ENCODE data around the gene IL36A.

IL36A gene

GRCh38 chr2:113012436-113013335, 7.4 kb downstream of the IL36A start:
- H3K27me3 ChIP-seq (replicated peaks; ENCODE audit: insufficient read depth, low read length): no peaks in the 10 kb centered on the region
- H3K9me2 ChIP-seq (replicated peaks; ENCODE audit: insufficient read depth, low read length): 0 out of 2 replicates have a peak, but pooled peaks cover 3% of the 10 kb centered on the region
- no peak overlapping the region for H3K4me2 ChIP-seq (ENCODE audit: low read depth, low read length)
- no peak overlapping the region for H3K27ac ChIP-seq (ENCODE audit: low read length)
- no peaks in the 10 kb centered on the region for H3K36me3 ChIP-seq (replicated peaks; ENCODE audit: insufficient read depth, low read length)
- no peaks in the 10 kb centered on the region for H3K9me3 ChIP-seq (replicated peaks; ENCODE audit: insufficient read depth, low read length)
- DNase-seq: no peak
- no peak overlapping the region for H3K9ac ChIP-seq (ENCODE audit: low read length)
- TF ChIP-seq CTCF (IDR thresholded peaks at IDR 0.05; ENCODE audit: low read length): no peak
- TF ChIP-seq EZH2phosphoT487 (IDR thresholded peaks at IDR 0.05; ENCODE audit: low read length): no peak
- TF ChIP-seq EZH2 (optimal IDR thresholded peaks at IDR 0.05; ENCODE audit: low read depth, low read length): no peak
- no peak overlapping the region for H2AFZ ChIP-seq (ENCODE audit: low read length)
- no peaks in the 10 kb centered on the region for H3K79me2 ChIP-seq (ENCODE audit: low read length)
- H4K20me1 ChIP-seq (ENCODE audit: insufficient read depth, low read length): no peaks in the 10 kb centered on the region
- peaks cover 10% of the 10 kb centered on the region; the same call in 1 of the 2 replicates for H3F3A ChIP-seq (ENCODE audit: insufficient read depth, low read length)
- H3K4me1 ChIP-seq (ENCODE audit: low read length): peaks cover 21% of the 10 kb centered on the region
- H3K4me3 ChIP-seq (ENCODE audit: low read length): no peak overlapping the region

GRCh38 chr2:113013336-113013661, 8.0 kb downstream of the IL36A start:
- H3F3A ChIP-seq (ENCODE audit: insufficient read depth, low read length): peaks cover 10% of the 10 kb centered on the region; the same call in 1 of the 2 replicates
- no peaks in the 10 kb centered on the region for H3K27me3 ChIP-seq (replicated peaks; ENCODE audit: insufficient read depth, low read length)
- H3K9ac ChIP-seq (ENCODE audit: low read length): no peak overlapping the region
- peaks cover 21% of the 10 kb centered on the region for H3K4me1 ChIP-seq (ENCODE audit: low read length)
- H3K4me3 ChIP-seq (ENCODE audit: low read length): no peak overlapping the region
- no peak overlapping the region for H2AFZ ChIP-seq (ENCODE audit: low read length)
- no peak for TF ChIP-seq EZH2phosphoT487 (IDR thresholded peaks at IDR 0.05; ENCODE audit: low read length)
- TF ChIP-seq CTCF (IDR thresholded peaks at IDR 0.05; ENCODE audit: low read length): no peak
- TF ChIP-seq EZH2 (optimal IDR thresholded peaks at IDR 0.05; ENCODE audit: low read depth, low read length): no peak
- 0 out of 2 replicates have a peak, but pooled peaks cover 3% of the 10 kb centered on the region for H3K9me2 ChIP-seq (replicated peaks; ENCODE audit: insufficient read depth, low read length)
- no peaks in the 10 kb centered on the region for H3K79me2 ChIP-seq (ENCODE audit: low read length)
- H3K9me3 ChIP-seq (replicated peaks; ENCODE audit: insufficient read depth, low read length): no peaks in the 10 kb centered on the region
- no peaks in the 10 kb centered on the region for H4K20me1 ChIP-seq (ENCODE audit: insufficient read depth, low read length)
- H3K27ac ChIP-seq (ENCODE audit: low read length): no peak overlapping the region
- DNase-seq: no peak
- no peaks in the 10 kb centered on the region for H3K36me3 ChIP-seq (replicated peaks; ENCODE audit: insufficient read depth, low read length)
- no peak overlapping the region for H3K4me2 ChIP-seq (ENCODE audit: low read depth, low read length)

DNA sequence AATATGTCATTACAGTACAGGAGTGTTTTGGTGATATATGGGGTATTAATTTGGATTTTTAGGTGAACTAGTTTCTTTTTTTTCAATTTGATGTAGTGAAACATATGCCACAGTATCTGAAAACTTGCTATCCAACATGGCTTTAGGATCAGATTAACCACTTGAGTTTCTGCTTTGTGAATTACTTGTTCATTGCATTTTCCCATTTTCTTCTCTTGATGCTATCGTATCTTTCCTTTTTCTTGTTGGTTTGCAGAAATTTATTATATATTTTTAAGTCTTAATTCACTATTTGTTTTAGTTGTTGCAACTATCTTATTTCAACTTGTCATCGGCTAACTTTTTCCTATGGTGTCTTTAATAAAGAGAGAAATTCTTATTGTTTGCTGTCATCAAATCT, 8.8 kb downstream of the IL36A start:
- H3F3A ChIP-seq (ENCODE audit: insufficient read depth, low read length): peaks cover 10% of the 10 kb centered on the region; the same call in 1 of the 2 replicates
- no peaks in the 10 kb centered on the region for H3K9me3 ChIP-seq (replicated peaks; ENCODE audit: insufficient read depth, low read length)
- H3K79me2 ChIP-seq (ENCODE audit: low read length): no peaks in the 10 kb centered on the region
- no peak overlapping the region for H3K27ac ChIP-seq (ENCODE audit: low read length)
- DNase-seq: no peak
- TF ChIP-seq EZH2 (optimal IDR thresholded peaks at IDR 0.05; ENCODE audit: low read depth, low read length) (no peak), CTCF (IDR thresholded peaks at IDR 0.05; ENCODE audit: low read length) (no peak), EZH2phosphoT487 (IDR thresholded peaks at IDR 0.05; ENCODE audit: low read length) (no peak)
- H3K36me3 ChIP-seq (replicated peaks; ENCODE audit: insufficient read depth, low read length): no peaks in the 10 kb centered on the region
- H3K27me3 ChIP-seq (replicated peaks; ENCODE audit: insufficient read depth, low read length): no peaks in the 10 kb centered on the region
- H3K9ac ChIP-seq (ENCODE audit: low read length): no peak overlapping the region
- H3K4me3 ChIP-seq (ENCODE audit: low read length): no peak overlapping the region
- H4K20me1 ChIP-seq (ENCODE audit: insufficient read depth, low read length): no peaks in the 10 kb centered on the region
- H2AFZ ChIP-seq (ENCODE audit: low read length): no peak overlapping the region
- 0 out of 2 replicates have a peak, but pooled peaks cover 3% of the 10 kb centered on the region for H3K9me2 ChIP-seq (replicated peaks; ENCODE audit: insufficient read depth, low read length)
- H3K4me1 ChIP-seq (ENCODE audit: low read length): peaks cover 21% of the 10 kb centered on the region
- H3K4me2 ChIP-seq (ENCODE audit: low read depth, low read length): no peak overlapping the region
